GM19395 (cell line): ENCODE results near the gene DPP10.

ENCODE experiments used
- ATAC-seq: cut with Tn5 transposase; IDR thresholded peaks from one replicate; pipeline ENCODE4 v1.9.1; 2021; ENCODE audit warnings: mild to moderate bottlenecking, moderate library complexity; ENCODE audit not compliant: unreplicated experiment

The DPP10 gene

GRCh38 chr2:115201386-115201785 lies 758.9 kb downstream of the DPP10 start:
- no peak for ATAC-seq

- no peak for ATAC-seq
These were observed 766.2 kb downstream of the DPP10 start for GRCh38 chr2:115208493-115209164.

- no peak for ATAC-seq
These were observed 771.6 kb downstream of the DPP10 start for GRCh38 chr2:115214050-115214449.

GRCh38 chr2:115219296-115219695 lies 776.9 kb downstream of the DPP10 start:
- no peak for ATAC-seq

- ATAC-seq: no peak
These were observed 791.7 kb downstream of the DPP10 start for GRCh38 chr2:115234186-115234585.

GRCh38 chr2:115234737-115235136 lies 792.3 kb downstream of the DPP10 start:
- no peak for ATAC-seq

- ATAC-seq: no peak
These were observed 805.6 kb downstream of the DPP10 start for GRCh38 chr2:115248066-115248465.

GRCh38 chr2:115277366-115277765 lies 834.9 kb downstream of the DPP10 start:
- no peak for ATAC-seq

GRCh38 chr2:115285416-115285815 lies 843.0 kb downstream of the DPP10 start:
- ATAC-seq: no peak

- ATAC-seq: no peak
These were observed 848.0 kb downstream of the DPP10 start for GRCh38 chr2:115290478-115290877.

GRCh38 chr2:115292742-115293141 lies 850.3 kb downstream of the DPP10 start:
- no peak for ATAC-seq

GRCh38 chr2:115294999-115295398 lies 852.6 kb downstream of the DPP10 start:
- ATAC-seq: no peak

GRCh38 chr2:115297056-115297455 lies 854.6 kb downstream of the DPP10 start:
- no peak for ATAC-seq

- no peak for ATAC-seq
These were observed 856.8 kb downstream of the DPP10 start for GRCh38 chr2:115299199-115299598.

- no peak for ATAC-seq
These were observed 863.3 kb downstream of the DPP10 start for GRCh38 chr2:115305712-115306111.

- ATAC-seq: no peak
These were observed 871.7 kb downstream of the DPP10 start for GRCh38 chr2:115314119-115314518.

GRCh38 chr2:115327061-115327460 lies 884.6 kb downstream of the DPP10 start:
- ATAC-seq: no peak

- ATAC-seq: no peak
These were observed 917.1 kb downstream of the DPP10 start for GRCh38 chr2:115359550-115359949.

GRCh38 chr2:115364093-115364492 lies 921.7 kb downstream of the DPP10 start:
- ATAC-seq: no peak

GRCh38 chr2:115369400-115369799 lies 927.0 kb downstream of the DPP10 start:
- no peak for ATAC-seq

- ATAC-seq: no peak
These were observed 932.5 kb downstream of the DPP10 start for GRCh38 chr2:115374981-115375380.

GRCh38 chr2:115384399-115384798 lies 942.0 kb downstream of the DPP10 start:
- ATAC-seq: no peak

GRCh38 chr2:115386465-115386864 lies 944.0 kb downstream of the DPP10 start:
- no peak for ATAC-seq
